DND-41 (cell line): ENCODE data around the gene CSF3R.
"Not testable (repeated sequence)": the region's sequence is repeated elsewhere in the genome, so short reads cannot be mapped to it uniquely, and the experiment has no call there.

ENCODE experiments used
- ATAC-seq: fragments of 200-7000 bp; cut with Tn5 transposase; 3 replicates; pipeline ENCODE4 v1.9.1; 2021; ENCODE audit warnings: low read depth; ENCODE audit not compliant: insufficient read depth
- DNase-seq: peaks from one replicate; pipeline ENCODE4 v3.0.0-alpha.2; 2020
- H2AFZ ChIP-seq: 2 replicates; pipeline ENCODE4 v1.6.0; 2012; ENCODE audit warnings: low read depth, low read length
- H3K27ac ChIP-seq: 2 replicates; pipeline ENCODE4 v1.5.1; 2012; ENCODE audit warnings: low read length, inconsistent platforms
- H3K27me3 ChIP-seq: fragments of 200-600 bp; sonication (generic); 2 replicates; pipeline ENCODE4 v1.6.0; 2012; ENCODE audit warnings: low read length, mild to moderate bottlenecking, inconsistent platforms; ENCODE audit not compliant: insufficient read depth, poor library complexity
- H3K36me3 ChIP-seq: 2 replicates; pipeline ENCODE4 v1.5.1; 2012; ENCODE audit warnings: low read length, inconsistent platforms; ENCODE audit not compliant: insufficient read depth
- H3K4me1 ChIP-seq: 2 replicates; pipeline ENCODE4 v1.5.1; 2012; ENCODE audit warnings: mild to moderate bottlenecking, low read length; ENCODE audit not compliant: insufficient read depth
- H3K4me2 ChIP-seq: 2 replicates; pipeline ENCODE4 v1.6.0; 2012; ENCODE audit warnings: mild to moderate bottlenecking, moderate library complexity, low read length, inconsistent platforms; ENCODE audit not compliant: insufficient read depth
- H3K4me3 ChIP-seq, 2 experiments: fragments of 200-600 bp in 1 of 2; shearing (Covaris generic) in 1 of 2; 2 replicates each; pipeline ENCODE4 v1.5.1; 2012 to 2016; ENCODE audit warnings: inconsistent platforms in 2 of 2, low read length in 2 of 2, mild to moderate bottlenecking in 2 of 2, low read depth in 1 of 2, moderate library complexity in 1 of 2
- H3K79me2 ChIP-seq: 2 replicates; pipeline ENCODE4 v1.6.0; 2012; ENCODE audit warnings: low read length, inconsistent platforms; ENCODE audit not compliant: insufficient read depth
- H3K9ac ChIP-seq: 2 replicates; pipeline ENCODE4 v1.6.0; 2012; ENCODE audit warnings: low read depth, mild to moderate bottlenecking, inconsistent platforms, low read length, moderate library complexity
- H3K9me3 ChIP-seq: 2 replicates; pipeline ENCODE4 v1.5.1; 2012; ENCODE audit warnings: low read length, moderate library complexity, mild to moderate bottlenecking, inconsistent platforms; ENCODE audit not compliant: insufficient read depth, severe bottlenecking
- H4K20me1 ChIP-seq: 2 replicates; pipeline ENCODE4 v1.6.0; 2012; ENCODE audit warnings: low read length; ENCODE audit not compliant: insufficient read depth
- EZH2 ChIP-seq: IDR thresholded peaks from 3 replicates; pipeline ENCODE4 v1.6.1; 2012; ENCODE audit warnings: borderline replicate concordance, low read depth, mild to moderate bottlenecking, moderate library complexity, low read length, inconsistent platforms; ENCODE audit not compliant: severe bottlenecking
- TF ChIP-seq, protein P1 (sequence below): IDR thresholded peaks from 2 replicates; pipeline ENCODE4 v1.5.1; 2012; ENCODE audit warnings: borderline replicate concordance, low read length, moderate library complexity, mild to moderate bottlenecking; ENCODE audit not compliant: poor library complexity, severe bottlenecking; ENCODE audit errors: extremely low read depth

Gene CSF3R

GRCh38 chr1:36511804-36512798, 29.4 kb upstream of the CSF3R start:
- Histone ChIP-seq H3K4me2 (no peak overlapping the region), H2AFZ (no peak overlapping the region), H3K4me3 (no peak overlapping the region), H3K4me1 (no peaks in the 10 kb centered on the region), H3K27ac (no peak overlapping the region), H3K9me3 (no peaks in the 10 kb centered on the region), H4K20me1 (peaks cover 4% of the 10 kb centered on the region; the same call in 1 of the 2 replicates), H3K36me3 (no peaks in the 10 kb centered on the region), H3K79me2 (no peaks in the 10 kb centered on the region), H3K9ac (no peak overlapping the region), H3K27me3 (peaks cover 3% of the 10 kb centered on the region)
- ATAC-seq (no peak), DNase-seq (no peak)
- TF ChIP-seq, protein P1, sequence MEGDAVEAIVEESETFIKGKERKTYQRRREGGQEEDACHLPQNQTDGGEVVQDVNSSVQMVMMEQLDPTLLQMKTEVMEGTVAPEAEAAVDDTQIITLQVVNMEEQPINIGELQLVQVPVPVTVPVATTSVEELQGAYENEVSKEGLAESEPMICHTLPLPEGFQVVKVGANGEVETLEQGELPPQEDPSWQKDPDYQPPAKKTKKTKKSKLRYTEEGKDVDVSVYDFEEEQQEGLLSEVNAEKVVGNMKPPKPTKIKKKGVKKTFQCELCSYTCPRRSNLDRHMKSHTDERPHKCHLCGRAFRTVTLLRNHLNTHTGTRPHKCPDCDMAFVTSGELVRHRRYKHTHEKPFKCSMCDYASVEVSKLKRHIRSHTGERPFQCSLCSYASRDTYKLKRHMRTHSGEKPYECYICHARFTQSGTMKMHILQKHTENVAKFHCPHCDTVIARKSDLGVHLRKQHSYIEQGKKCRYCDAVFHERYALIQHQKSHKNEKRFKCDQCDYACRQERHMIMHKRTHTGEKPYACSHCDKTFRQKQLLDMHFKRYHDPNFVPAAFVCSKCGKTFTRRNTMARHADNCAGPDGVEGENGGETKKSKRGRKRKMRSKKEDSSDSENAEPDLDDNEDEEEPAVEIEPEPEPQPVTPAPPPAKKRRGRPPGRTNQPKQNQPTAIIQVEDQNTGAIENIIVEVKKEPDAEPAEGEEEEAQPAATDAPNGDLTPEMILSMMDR: no peak
- no peak for TF ChIP-seq EZH2

- H3K4me2 ChIP-seq, H3K9ac ChIP-seq, H3K79me2 ChIP-seq, H3K27me3 ChIP-seq, H4K20me1 ChIP-seq, H3K4me1 ChIP-seq, H3K4me3 ChIP-seq, H3K9me3 ChIP-seq, DNase-seq, ATAC-seq, H2AFZ ChIP-seq, H3K36me3 ChIP-seq, H3K27ac ChIP-seq: not testable (repeated sequence)
Observed at GRCh38 chr1:36511220-36511619, 28.5 kb upstream of the CSF3R start.

DNA sequence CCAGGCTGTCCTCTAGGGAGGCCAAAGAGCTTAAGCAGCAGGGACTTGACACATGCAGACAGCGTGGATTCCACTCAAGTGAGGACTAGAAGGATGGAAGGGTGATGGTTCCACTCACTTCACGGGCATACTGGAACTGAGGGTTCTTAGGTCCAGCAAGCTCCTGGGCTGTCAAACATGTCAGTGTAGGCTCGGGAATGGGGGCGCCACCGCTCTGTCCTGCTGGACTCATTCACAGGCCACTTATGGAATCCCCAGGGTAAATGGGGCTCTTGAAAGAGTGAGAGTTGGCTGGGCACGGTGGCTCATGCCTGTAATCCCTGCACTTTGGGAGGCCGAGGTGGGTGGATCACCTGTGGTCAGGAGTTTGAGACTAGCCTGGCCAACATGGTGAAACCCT, 27.7 kb upstream of the CSF3R start:
- no peak overlapping the region for H3K4me3 ChIP-seq
- DNase-seq: no peak
- no peaks in the 10 kb centered on the region for H3K79me2 ChIP-seq
- ATAC-seq: no peak
- H3K4me2 ChIP-seq: no peak overlapping the region
- H3K9ac ChIP-seq: no peak overlapping the region
- no peak overlapping the region for H3K27ac ChIP-seq
- H2AFZ ChIP-seq: no peak overlapping the region
- peaks cover 2% of the 10 kb centered on the region; the same call in 1 of the 2 replicates for H4K20me1 ChIP-seq
- H3K36me3 ChIP-seq: no peaks in the 10 kb centered on the region
- H3K4me1 ChIP-seq: no peaks in the 10 kb centered on the region
- TF ChIP-seq, protein P1: no peak
- no peak for TF ChIP-seq EZH2
- H3K27me3 ChIP-seq: peaks cover 9% of the 10 kb centered on the region
- no peaks in the 10 kb centered on the region for H3K9me3 ChIP-seq

- TF ChIP-seq, protein P1: no peak
- TF ChIP-seq EZH2: no peak
- H3K27ac ChIP-seq: no peak overlapping the region
- H3K4me3 ChIP-seq: no peak overlapping the region
- no peaks in the 10 kb centered on the region for H3K4me1 ChIP-seq
- H3K4me2 ChIP-seq: no peak overlapping the region
- no peaks in the 10 kb centered on the region for H4K20me1 ChIP-seq
- no peak overlapping the region for H2AFZ ChIP-seq
- H3K9ac ChIP-seq: no peak overlapping the region
- DNase-seq: no peak
- ATAC-seq: no peak
- H3K27me3 ChIP-seq: peaks cover 24% of the 10 kb centered on the region
- H3K36me3 ChIP-seq: no peaks in the 10 kb centered on the region
- no peaks in the 10 kb centered on the region for H3K79me2 ChIP-seq
- no peaks in the 10 kb centered on the region for H3K9me3 ChIP-seq
Observed at GRCh38 chr1:36508257-36508656, 25.5 kb upstream of the CSF3R start.
